GM18868 (cell line): Measurements from ENCODE around the gene GRID1.

Source experiments
- ATAC-seq: cut with Tn5 transposase; IDR thresholded peaks from one replicate; pipeline ENCODE4 v1.9.1; 2021; ENCODE audit warnings: mild to moderate bottlenecking, moderate library complexity; ENCODE audit not compliant: unreplicated experiment

The GRID1 gene

GRCh38 chr10:86355571-86356038 is 11.0 kb downstream of the GRID1 start:
- ATAC-seq = no peak

- ATAC-seq = no peak
Measured at GRCh38 chr10:86354761-86355540, 11.6 kb downstream of the GRID1 start.

- no peak for ATAC-seq
Measured at GRCh38 chr10:86353506-86354485, 12.8 kb downstream of the GRID1 start.

- ATAC-seq = no peak
Measured at GRCh38 chr10:86350897-86351296, 15.7 kb downstream of the GRID1 start.

- ATAC-seq = no peak
Measured at GRCh38 chr10:86349940-86350630, 16.5 kb downstream of the GRID1 start.

GRCh38 chr10:86349474-86349873 is 17.1 kb downstream of the GRID1 start:
- peak; percentile 37 for ATAC-seq

GRCh38 chr10:86348321-86349210 is 18.0 kb downstream of the GRID1 start:
- ATAC-seq = no peak

- no peak for ATAC-seq
Measured at GRCh38 chr10:86347856-86348255, 18.7 kb downstream of the GRID1 start.

GRCh38 chr10:86346799-86347665 is 19.6 kb downstream of the GRID1 start:
- ATAC-seq = no peak

- ATAC-seq = no peak
Measured at GRCh38 chr10:86345859-86346798, 20.5 kb downstream of the GRID1 start.

- ATAC-seq = no peak
Measured at GRCh38 chr10:86345296-86345858, 21.2 kb downstream of the GRID1 start.

- ATAC-seq = no peak
Measured at GRCh38 chr10:86344714-86345161, 21.9 kb downstream of the GRID1 start.

GRCh38 chr10:86344281-86344680 is 22.3 kb downstream of the GRID1 start:
- no peak for ATAC-seq

GRCh38 chr10:86343761-86344160 is 22.8 kb downstream of the GRID1 start:
- no peak for ATAC-seq

- ATAC-seq = no peak
Measured at GRCh38 chr10:86342111-86342863, 24.3 kb downstream of the GRID1 start.

- ATAC-seq = no peak
Measured at GRCh38 chr10:86341361-86341811, 25.2 kb downstream of the GRID1 start.

GRCh38 chr10:86340991-86341260 is 25.7 kb downstream of the GRID1 start:
- no peak for ATAC-seq
